ENCODE measurements around the gene UBE2Z.
"Not testable (repeated sequence)": the region's sequence is repeated elsewhere in the genome, so short reads cannot be mapped to it uniquely, and the experiment has no call there.

DNA sequence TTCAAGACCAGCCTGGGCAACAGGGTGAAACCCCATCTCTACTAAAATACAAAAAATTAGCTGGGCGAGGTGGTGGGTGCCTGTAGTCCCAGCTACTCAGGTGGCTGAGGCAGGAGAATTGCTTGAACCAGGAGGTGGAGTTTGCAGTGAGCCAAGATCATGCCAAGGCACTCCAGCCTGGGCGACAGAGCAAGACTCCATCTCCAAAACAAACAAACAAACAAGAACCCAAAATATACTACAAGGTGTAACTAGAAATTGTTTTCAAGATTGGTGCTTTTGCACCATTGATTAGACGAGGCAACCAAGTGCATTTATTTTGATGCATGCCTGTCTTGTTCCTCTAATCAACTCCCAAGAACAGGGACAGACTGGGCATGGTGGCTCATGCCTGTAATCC lies 35.8 kb upstream of the UBE2Z start:
- TF ChIP-seq EZH2phosphoT487 (IDR thresholded peaks at IDR 0.05; ENCODE audit: insufficient read depth, low read depth); EZH2 (IDR thresholded peaks at IDR 0.05; ENCODE audit: insufficient read depth, poor library complexity, severe bottlenecking): not testable (repeated sequence)
